Ishikawa (cell line): ENCODE data around the gene MMS19.

ENCODE experiments used
- CEBPB ChIP-seq: IDR thresholded peaks from 2 replicates; pipeline ENCODE4 v1.6.1; 2012
- CREB1 ChIP-seq: IDR thresholded peaks from 2 replicates; pipeline ENCODE4 v1.6.1; 2012; ENCODE audit warnings: low read depth
- EGR1 ChIP-seq: IDR thresholded peaks from 2 replicates; pipeline ENCODE4 v1.6.1; 2012
- EP300 ChIP-seq: IDR thresholded peaks from 2 replicates; pipeline ENCODE4 v1.6.1; 2012; ENCODE audit warnings: borderline replicate concordance
- FOXM1 ChIP-seq: IDR thresholded peaks from 2 replicates; pipeline ENCODE4 v1.6.1; 2012; ENCODE audit warnings: low read depth, borderline replicate concordance
- MAX ChIP-seq: IDR thresholded peaks from 2 replicates; pipeline ENCODE4 v1.6.1; 2012
- NFIC ChIP-seq: IDR thresholded peaks from 2 replicates; pipeline ENCODE4 v1.6.1; 2012
- RAD21 ChIP-seq: IDR thresholded peaks from 2 replicates; pipeline ENCODE4 v1.6.1; 2012; ENCODE audit warnings: low read depth
- REST ChIP-seq: IDR thresholded peaks from 2 replicates; pipeline ENCODE4 v1.6.1; 2012; ENCODE audit warnings: low read depth, mild to moderate bottlenecking
- TAF1 ChIP-seq: IDR thresholded peaks from 2 replicates; pipeline ENCODE4 v1.6.1; 2012; ENCODE audit warnings: low read depth, mild to moderate bottlenecking
- TCF12 ChIP-seq: IDR thresholded peaks from 2 replicates; pipeline ENCODE4 v1.6.1; 2012; ENCODE audit warnings: low read depth
- TEAD4 ChIP-seq: IDR thresholded peaks from 2 replicates; pipeline ENCODE4 v1.6.1; 2012
- USF1 ChIP-seq: IDR thresholded peaks from 2 replicates; pipeline ENCODE4 v1.6.1; 2012
- YY1 ChIP-seq: IDR thresholded peaks from 2 replicates; pipeline ENCODE4 v1.6.1; 2012; ENCODE audit warnings: low read depth
- ZBTB7A ChIP-seq: IDR thresholded peaks from 2 replicates; pipeline ENCODE4 v1.6.1; 2012; ENCODE audit warnings: low read depth

Gene MMS19

GRCh38 chr10:97462309-97462708 is 35.9 kb downstream of the MMS19 start:
- TF ChIP-seq TAF1 (no peak), TCF12 (no peak), MAX (no peak), USF1 (no peak), ZBTB7A (no peak), CREB1 (no peak), EGR1 (no peak), CEBPB (no peak), REST (no peak), EP300 (no peak), FOXM1 (no peak), RAD21 (no peak), NFIC (no peak), TEAD4 (no peak), YY1 (no peak)

- TF ChIP-seq REST (no peak), RAD21 (no peak), NFIC (no peak), TAF1 (no peak), TCF12 (no peak), CEBPB (no peak), CREB1 (no peak), YY1 (no peak), EP300 (no peak), USF1 (no peak), TEAD4 (no peak), EGR1 (no peak), ZBTB7A (no peak), MAX (no peak)
These were observed 38.3 kb downstream of the MMS19 start for GRCh38 chr10:97459933-97460332.

- TF ChIP-seq TAF1 (no peak), TEAD4 (no peak), TCF12 (no peak), USF1 (no peak), ZBTB7A (no peak), FOXM1 (no peak), NFIC (no peak), REST (no peak), YY1 (no peak), EP300 (no peak), MAX (no peak), CREB1 (no peak), RAD21 (no peak)
These were observed 39.1 kb downstream of the MMS19 start for GRCh38 chr10:97459111-97459510.

- TF ChIP-seq USF1 = no peak
These were observed 41.5 kb downstream of the MMS19 start for GRCh38 chr10:97456686-97457065.
